ENCODE data around the gene MFRP.

DNA sequence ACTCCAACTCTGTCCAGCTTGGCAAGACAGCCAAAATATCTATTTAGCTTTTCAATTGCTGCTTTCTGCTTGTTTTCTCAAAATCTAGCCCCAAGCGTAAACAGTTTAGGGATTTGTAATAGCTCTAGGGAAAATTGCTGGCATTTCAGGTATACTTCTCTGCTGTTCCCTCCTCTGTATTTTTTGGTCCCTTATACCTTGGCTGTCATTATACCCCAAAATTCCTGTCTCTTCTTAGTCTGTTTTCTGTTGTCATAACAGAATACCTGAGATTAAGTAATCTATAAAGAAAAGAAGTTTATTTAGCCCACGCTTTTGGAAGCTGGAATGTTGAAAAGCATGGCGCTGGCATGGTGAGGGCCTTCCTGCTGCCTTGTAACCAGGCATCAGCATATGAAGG is 53.0 kb downstream of the MFRP start:
- TF ChIP-seq, protein P1, sequence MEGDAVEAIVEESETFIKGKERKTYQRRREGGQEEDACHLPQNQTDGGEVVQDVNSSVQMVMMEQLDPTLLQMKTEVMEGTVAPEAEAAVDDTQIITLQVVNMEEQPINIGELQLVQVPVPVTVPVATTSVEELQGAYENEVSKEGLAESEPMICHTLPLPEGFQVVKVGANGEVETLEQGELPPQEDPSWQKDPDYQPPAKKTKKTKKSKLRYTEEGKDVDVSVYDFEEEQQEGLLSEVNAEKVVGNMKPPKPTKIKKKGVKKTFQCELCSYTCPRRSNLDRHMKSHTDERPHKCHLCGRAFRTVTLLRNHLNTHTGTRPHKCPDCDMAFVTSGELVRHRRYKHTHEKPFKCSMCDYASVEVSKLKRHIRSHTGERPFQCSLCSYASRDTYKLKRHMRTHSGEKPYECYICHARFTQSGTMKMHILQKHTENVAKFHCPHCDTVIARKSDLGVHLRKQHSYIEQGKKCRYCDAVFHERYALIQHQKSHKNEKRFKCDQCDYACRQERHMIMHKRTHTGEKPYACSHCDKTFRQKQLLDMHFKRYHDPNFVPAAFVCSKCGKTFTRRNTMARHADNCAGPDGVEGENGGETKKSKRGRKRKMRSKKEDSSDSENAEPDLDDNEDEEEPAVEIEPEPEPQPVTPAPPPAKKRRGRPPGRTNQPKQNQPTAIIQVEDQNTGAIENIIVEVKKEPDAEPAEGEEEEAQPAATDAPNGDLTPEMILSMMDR (conservative IDR thresholded peaks at IDR 0.05): no peak
- TF ChIP-seq ZFX (IDR thresholded peaks at IDR 0.05): no peak
